ENCODE data around the gene NCAPD2.

NCAPD2 gene

DNA sequence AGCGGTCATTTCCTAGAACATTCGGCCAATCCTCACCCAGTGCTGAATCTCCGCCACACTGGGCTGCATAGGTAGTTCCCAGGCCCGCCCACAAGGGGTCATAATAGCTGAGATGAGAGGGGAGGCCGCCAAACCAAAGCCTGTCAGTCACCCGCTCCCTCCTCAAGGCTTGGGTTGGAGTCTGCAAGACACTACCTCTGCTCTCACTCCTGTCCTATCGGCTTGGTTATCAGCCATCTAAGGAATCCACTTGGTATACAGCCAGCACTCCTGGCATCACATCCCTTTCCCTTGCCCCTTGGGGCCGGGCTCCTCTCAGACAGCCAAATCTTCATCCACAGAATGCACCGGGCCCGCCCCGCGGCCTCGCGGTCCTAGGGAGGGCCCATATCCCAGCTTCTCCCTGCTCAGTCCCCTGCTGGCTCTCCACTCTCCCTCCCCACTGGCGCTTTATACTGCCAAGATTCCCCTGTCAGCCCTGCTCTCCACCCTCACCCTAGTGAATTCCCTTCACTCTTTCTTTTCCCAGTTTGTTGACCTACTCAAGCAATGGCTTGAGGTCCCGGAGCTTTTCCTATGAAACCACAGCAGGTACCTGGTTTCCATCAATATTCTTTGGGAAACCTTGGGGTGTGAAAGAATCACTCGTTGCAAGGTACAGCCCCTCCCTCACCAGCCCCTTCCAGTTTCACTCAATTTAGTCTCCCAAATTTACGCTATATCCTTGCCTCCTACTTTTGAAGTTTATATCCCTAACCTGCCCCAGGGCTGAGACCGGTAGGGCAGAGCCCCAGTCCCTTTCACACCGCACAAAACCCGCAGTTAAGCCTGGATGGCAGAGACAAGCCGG is 60.5 kb downstream of the NCAPD2 start (continued):
- TF ChIP-seq, protein P1, sequence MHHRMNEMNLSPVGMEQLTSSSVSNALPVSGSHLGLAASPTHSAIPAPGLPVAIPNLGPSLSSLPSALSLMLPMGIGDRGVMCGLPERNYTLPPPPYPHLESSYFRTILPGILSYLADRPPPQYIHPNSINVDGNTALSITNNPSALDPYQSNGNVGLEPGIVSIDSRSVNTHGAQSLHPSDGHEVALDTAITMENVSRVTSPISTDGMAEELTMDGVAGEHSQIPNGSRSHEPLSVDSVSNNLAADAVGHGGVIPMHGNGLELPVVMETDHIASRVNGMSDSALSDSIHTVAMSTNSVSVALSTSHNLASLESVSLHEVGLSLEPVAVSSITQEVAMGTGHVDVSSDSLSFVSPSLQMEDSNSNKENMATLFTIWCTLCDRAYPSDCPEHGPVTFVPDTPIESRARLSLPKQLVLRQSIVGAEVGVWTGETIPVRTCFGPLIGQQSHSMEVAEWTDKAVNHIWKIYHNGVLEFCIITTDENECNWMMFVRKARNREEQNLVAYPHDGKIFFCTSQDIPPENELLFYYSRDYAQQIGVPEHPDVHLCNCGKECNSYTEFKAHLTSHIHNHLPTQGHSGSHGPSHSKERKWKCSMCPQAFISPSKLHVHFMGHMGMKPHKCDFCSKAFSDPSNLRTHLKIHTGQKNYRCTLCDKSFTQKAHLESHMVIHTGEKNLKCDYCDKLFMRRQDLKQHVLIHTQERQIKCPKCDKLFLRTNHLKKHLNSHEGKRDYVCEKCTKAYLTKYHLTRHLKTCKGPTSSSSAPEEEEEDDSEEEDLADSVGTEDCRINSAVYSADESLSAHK (tag by site-specific recombination; IDR thresholded peaks at IDR 0.05) = no peak
- TF ChIP-seq, protein P2, sequence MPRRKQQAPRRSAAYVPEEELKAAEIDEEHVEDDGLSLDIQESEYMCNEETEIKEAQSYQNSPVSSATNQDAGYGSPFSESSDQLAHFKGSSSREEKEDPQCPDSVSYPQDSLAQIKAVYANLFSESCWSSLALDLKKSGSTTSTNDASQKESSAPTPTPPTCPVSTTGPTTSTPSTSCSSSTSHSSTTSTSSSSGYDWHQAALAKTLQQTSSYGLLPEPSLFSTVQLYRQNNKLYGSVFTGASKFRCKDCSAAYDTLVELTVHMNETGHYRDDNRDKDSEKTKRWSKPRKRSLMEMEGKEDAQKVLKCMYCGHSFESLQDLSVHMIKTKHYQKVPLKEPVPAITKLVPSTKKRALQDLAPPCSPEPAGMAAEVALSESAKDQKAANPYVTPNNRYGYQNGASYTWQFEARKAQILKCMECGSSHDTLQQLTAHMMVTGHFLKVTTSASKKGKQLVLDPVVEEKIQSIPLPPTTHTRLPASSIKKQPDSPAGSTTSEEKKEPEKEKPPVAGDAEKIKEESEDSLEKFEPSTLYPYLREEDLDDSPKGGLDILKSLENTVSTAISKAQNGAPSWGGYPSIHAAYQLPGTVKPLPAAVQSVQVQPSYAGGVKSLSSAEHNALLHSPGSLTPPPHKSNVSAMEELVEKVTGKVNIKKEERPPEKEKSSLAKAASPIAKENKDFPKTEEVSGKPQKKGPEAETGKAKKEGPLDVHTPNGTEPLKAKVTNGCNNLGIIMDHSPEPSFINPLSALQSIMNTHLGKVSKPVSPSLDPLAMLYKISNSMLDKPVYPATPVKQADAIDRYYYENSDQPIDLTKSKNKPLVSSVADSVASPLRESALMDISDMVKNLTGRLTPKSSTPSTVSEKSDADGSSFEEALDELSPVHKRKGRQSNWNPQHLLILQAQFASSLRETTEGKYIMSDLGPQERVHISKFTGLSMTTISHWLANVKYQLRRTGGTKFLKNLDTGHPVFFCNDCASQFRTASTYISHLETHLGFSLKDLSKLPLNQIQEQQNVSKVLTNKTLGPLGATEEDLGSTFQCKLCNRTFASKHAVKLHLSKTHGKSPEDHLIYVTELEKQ (tag by site-specific recombination; IDR thresholded peaks at IDR 0.05; ENCODE audit: borderline replicate concordance) = no peak
- no peak; the same call in 1 of the 2 replicates for TF ChIP-seq KLF9 (tag by site-specific recombination; IDR thresholded peaks at IDR 0.05; ENCODE audit: low read depth)
- no peak for TF ChIP-seq ZNF596 (tag by site-specific recombination; IDR thresholded peaks at IDR 0.05)
- TF ChIP-seq ZNF76 (tag by site-specific recombination; IDR thresholded peaks at IDR 0.05; ENCODE audit: borderline replicate concordance, low read depth) = peak; percentile 78
- TF ChIP-seq, protein P3, sequence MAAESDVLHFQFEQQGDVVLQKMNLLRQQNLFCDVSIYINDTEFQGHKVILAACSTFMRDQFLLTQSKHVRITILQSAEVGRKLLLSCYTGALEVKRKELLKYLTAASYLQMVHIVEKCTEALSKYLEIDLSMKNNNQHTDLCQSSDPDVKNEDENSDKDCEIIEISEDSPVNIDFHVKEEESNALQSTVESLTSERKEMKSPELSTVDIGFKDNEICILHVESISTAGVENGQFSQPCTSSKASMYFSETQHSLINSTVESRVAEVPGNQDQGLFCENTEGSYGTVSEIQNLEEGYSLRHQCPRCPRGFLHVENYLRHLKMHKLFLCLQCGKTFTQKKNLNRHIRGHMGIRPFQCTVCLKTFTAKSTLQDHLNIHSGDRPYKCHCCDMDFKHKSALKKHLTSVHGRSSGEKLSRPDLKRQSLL (tag by site-specific recombination; IDR thresholded peaks at IDR 0.05) = no peak
- no peak for TF ChIP-seq ZNF433 (tag by site-specific recombination; IDR thresholded peaks at IDR 0.05; ENCODE audit: low read depth)
- TF ChIP-seq, protein P4, sequence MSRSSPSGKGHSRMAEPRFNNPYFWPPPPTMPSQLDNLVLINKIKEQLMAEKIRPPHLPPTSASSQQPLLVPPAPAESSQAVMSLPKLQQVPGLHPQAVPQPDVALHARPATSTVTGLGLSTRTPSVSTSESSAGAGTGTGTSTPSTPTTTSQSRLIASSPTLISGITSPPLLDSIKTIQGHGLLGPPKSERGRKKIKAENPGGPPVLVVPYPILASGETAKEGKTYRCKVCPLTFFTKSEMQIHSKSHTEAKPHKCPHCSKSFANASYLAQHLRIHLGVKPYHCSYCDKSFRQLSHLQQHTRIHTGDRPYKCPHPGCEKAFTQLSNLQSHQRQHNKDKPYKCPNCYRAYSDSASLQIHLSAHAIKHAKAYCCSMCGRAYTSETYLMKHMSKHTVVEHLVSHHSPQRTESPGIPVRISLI (tag by site-specific recombination; IDR thresholded peaks at IDR 0.05) = no peak
- TF ChIP-seq ZNF223 (tag by site-specific recombination; IDR thresholded peaks at IDR 0.05) = no peak
- TF ChIP-seq SETDB1 (IDR thresholded peaks at IDR 0.05; ENCODE audit: insufficient read length, low read length) = no peak
- no peak for TF ChIP-seq ZNF837 (tag by site-specific recombination; IDR thresholded peaks at IDR 0.05)
- no peak for TF ChIP-seq ZNF350 (tag by site-specific recombination; IDR thresholded peaks at IDR 0.05)
- TF ChIP-seq, protein P5, sequence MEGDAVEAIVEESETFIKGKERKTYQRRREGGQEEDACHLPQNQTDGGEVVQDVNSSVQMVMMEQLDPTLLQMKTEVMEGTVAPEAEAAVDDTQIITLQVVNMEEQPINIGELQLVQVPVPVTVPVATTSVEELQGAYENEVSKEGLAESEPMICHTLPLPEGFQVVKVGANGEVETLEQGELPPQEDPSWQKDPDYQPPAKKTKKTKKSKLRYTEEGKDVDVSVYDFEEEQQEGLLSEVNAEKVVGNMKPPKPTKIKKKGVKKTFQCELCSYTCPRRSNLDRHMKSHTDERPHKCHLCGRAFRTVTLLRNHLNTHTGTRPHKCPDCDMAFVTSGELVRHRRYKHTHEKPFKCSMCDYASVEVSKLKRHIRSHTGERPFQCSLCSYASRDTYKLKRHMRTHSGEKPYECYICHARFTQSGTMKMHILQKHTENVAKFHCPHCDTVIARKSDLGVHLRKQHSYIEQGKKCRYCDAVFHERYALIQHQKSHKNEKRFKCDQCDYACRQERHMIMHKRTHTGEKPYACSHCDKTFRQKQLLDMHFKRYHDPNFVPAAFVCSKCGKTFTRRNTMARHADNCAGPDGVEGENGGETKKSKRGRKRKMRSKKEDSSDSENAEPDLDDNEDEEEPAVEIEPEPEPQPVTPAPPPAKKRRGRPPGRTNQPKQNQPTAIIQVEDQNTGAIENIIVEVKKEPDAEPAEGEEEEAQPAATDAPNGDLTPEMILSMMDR (tag by site-specific recombination; IDR thresholded peaks at IDR 0.05) = peak; percentile 82
- TF ChIP-seq ZNF623 (tag by site-specific recombination; IDR thresholded peaks at IDR 0.05) = no peak
- TF ChIP-seq, protein P6, sequence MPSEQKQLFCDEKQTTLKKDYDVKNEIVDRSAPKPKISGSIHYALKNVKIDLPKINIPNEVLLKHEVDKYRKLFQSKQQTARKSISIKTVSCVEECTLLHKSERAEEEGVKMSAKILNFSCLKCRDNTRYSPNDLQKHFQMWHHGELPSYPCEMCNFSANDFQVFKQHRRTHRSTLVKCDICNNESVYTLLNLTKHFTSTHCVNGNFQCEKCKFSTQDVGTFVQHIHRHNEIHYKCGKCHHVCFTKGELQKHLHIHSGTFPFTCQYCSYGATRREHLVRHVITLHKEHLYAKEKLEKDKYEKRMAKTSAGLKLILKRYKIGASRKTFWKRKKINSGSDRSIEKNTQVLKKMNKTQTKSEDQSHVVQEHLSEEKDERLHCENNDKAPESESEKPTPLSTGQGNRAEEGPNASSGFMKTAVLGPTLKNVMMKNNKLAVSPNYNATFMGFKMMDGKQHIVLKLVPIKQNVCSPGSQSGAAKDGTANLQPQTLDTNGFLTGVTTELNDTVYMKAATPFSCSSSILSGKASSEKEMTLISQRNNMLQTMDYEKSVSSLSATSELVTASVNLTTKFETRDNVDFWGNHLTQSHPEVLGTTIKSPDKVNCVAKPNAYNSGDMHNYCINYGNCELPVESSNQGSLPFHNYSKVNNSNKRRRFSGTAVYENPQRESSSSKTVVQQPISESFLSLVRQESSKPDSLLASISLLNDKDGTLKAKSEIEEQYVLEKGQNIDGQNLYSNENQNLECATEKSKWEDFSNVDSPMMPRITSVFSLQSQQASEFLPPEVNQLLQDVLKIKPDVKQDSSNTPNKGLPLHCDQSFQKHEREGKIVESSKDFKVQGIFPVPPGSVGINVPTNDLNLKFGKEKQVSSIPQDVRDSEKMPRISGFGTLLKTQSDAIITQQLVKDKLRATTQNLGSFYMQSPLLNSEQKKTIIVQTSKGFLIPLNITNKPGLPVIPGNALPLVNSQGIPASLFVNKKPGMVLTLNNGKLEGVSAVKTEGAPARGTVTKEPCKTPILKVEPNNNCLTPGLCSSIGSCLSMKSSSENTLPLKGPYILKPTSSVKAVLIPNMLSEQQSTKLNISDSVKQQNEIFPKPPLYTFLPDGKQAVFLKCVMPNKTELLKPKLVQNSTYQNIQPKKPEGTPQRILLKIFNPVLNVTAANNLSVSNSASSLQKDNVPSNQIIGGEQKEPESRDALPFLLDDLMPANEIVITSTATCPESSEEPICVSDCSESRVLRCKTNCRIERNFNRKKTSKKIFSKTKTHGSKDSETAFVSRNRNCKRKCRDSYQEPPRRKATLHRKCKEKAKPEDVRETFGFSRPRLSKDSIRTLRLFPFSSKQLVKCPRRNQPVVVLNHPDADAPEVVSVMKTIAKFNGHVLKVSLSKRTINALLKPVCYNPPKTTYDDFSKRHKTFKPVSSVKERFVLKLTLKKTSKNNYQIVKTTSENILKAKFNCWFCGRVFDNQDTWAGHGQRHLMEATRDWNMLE (tag by site-specific recombination; conservative IDR thresholded peaks at IDR 0.05; ENCODE audit: low read depth) = no peak
- TF ChIP-seq ZNF114 (tag by site-specific recombination; IDR thresholded peaks at IDR 0.05) = no peak
- TF ChIP-seq ZNF146 (tag by site-specific recombination; IDR thresholded peaks at IDR 0.05) = no peak
- no peak for TF ChIP-seq ZFP3 (tag by site-specific recombination; IDR thresholded peaks at IDR 0.05; ENCODE audit: low read depth)
- no peak for TF ChIP-seq ZNF302 (tag by site-specific recombination; IDR thresholded peaks at IDR 0.05; ENCODE audit: low read depth)
- TF ChIP-seq, protein P7, sequence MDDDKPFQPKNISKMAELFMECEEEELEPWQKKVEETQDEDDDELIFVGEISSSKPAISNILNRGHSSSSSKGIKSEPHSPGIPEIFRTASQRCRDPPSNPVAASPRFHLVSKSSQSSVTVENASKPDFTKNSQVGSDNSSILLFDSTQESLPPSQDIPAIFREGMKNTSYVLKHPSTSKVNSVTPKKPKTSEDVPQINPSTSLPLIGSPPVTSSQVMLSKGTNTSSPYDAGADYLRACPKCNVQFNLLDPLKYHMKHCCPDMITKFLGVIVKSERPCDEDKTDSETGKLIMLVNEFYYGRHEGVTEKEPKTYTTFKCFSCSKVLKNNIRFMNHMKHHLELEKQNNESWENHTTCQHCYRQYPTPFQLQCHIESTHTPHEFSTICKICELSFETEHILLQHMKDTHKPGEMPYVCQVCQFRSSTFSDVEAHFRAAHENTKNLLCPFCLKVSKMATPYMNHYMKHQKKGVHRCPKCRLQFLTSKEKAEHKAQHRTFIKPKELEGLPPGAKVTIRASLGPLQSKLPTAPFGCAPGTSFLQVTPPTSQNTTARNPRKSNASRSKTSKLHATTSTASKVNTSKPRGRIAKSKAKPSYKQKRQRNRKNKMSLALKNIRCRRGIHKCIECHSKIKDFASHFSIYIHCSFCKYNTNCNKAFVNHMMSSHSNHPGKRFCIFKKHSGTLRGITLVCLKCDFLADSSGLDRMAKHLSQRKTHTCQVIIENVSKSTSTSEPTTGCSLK (tag by site-specific recombination; IDR thresholded peaks at IDR 0.05) = no peak
- TF ChIP-seq ZNF112 (tag by site-specific recombination; IDR thresholded peaks at IDR 0.05) = no peak
